ENCODE data around the gene SPINK14.

The SPINK14 gene

GRCh38 chr5:148209151-148209770, 40.9 kb downstream of the SPINK14 start:
- no peak for ATAC-seq
- TF ChIP-seq RARB (CRISPR knock-in tag; IDR thresholded peaks at IDR 0.05) (no peak), CSRNP3 (CRISPR knock-in tag; IDR thresholded peaks at IDR 0.05) (no peak), ZNF70 (CRISPR knock-in tag; IDR thresholded peaks at IDR 0.05) (no peak), BACH2 (CRISPR knock-in tag; IDR thresholded peaks at IDR 0.05; ENCODE audit: borderline replicate concordance) (no peak), ARNTL (CRISPR knock-in tag; IDR thresholded peaks at IDR 0.05; ENCODE audit: borderline replicate concordance, low read depth) (no peak), ZNF8 (CRISPR knock-in tag; IDR thresholded peaks at IDR 0.05) (no peak), PPARA (CRISPR knock-in tag; IDR thresholded peaks at IDR 0.05; ENCODE audit: borderline replicate concordance) (no peak), ZFP3 (CRISPR knock-in tag; IDR thresholded peaks at IDR 0.05) (no peak), ESRRG (CRISPR knock-in tag; IDR thresholded peaks at IDR 0.05) (no peak), OSR1 (CRISPR knock-in tag; IDR thresholded peaks at IDR 0.05) (no peak), SNAI2 (CRISPR knock-in tag; IDR thresholded peaks at IDR 0.05) (no peak), ZNF565 (CRISPR knock-in tag; conservative IDR thresholded peaks at IDR 0.05; ENCODE audit: low read depth) (no peak), TCF4 (CRISPR knock-in tag; IDR thresholded peaks at IDR 0.05; ENCODE audit: borderline replicate concordance) (no peak), ZFP30 (CRISPR knock-in tag; IDR thresholded peaks at IDR 0.05) (no peak), ZC3H10 (CRISPR knock-in tag; IDR thresholded peaks at IDR 0.05) (no peak), ISL1 (CRISPR knock-in tag; IDR thresholded peaks at IDR 0.05) (no peak)
- TF ChIP-seq, protein P1, sequence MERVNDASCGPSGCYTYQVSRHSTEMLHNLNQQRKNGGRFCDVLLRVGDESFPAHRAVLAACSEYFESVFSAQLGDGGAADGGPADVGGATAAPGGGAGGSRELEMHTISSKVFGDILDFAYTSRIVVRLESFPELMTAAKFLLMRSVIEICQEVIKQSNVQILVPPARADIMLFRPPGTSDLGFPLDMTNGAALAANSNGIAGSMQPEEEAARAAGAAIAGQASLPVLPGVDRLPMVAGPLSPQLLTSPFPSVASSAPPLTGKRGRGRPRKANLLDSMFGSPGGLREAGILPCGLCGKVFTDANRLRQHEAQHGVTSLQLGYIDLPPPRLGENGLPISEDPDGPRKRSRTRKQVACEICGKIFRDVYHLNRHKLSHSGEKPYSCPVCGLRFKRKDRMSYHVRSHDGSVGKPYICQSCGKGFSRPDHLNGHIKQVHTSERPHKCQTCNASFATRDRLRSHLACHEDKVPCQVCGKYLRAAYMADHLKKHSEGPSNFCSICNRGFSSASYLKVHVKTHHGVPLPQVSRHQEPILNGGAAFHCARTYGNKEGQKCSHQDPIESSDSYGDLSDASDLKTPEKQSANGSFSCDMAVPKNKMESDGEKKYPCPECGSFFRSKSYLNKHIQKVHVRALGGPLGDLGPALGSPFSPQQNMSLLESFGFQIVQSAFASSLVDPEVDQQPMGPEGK (CRISPR knock-in tag; IDR thresholded peaks at IDR 0.05; ENCODE audit: borderline replicate concordance) = no peak
- TF ChIP-seq, protein P2, sequence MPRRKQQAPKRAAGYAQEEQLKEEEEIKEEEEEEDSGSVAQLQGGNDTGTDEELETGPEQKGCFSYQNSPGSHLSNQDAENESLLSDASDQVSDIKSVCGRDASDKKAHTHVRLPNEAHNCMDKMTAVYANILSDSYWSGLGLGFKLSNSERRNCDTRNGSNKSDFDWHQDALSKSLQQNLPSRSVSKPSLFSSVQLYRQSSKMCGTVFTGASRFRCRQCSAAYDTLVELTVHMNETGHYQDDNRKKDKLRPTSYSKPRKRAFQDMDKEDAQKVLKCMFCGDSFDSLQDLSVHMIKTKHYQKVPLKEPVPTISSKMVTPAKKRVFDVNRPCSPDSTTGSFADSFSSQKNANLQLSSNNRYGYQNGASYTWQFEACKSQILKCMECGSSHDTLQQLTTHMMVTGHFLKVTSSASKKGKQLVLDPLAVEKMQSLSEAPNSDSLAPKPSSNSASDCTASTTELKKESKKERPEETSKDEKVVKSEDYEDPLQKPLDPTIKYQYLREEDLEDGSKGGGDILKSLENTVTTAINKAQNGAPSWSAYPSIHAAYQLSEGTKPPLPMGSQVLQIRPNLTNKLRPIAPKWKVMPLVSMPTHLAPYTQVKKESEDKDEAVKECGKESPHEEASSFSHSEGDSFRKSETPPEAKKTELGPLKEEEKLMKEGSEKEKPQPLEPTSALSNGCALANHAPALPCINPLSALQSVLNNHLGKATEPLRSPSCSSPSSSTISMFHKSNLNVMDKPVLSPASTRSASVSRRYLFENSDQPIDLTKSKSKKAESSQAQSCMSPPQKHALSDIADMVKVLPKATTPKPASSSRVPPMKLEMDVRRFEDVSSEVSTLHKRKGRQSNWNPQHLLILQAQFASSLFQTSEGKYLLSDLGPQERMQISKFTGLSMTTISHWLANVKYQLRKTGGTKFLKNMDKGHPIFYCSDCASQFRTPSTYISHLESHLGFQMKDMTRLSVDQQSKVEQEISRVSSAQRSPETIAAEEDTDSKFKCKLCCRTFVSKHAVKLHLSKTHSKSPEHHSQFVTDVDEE (CRISPR knock-in tag; IDR thresholded peaks at IDR 0.05) = no peak

DNA sequence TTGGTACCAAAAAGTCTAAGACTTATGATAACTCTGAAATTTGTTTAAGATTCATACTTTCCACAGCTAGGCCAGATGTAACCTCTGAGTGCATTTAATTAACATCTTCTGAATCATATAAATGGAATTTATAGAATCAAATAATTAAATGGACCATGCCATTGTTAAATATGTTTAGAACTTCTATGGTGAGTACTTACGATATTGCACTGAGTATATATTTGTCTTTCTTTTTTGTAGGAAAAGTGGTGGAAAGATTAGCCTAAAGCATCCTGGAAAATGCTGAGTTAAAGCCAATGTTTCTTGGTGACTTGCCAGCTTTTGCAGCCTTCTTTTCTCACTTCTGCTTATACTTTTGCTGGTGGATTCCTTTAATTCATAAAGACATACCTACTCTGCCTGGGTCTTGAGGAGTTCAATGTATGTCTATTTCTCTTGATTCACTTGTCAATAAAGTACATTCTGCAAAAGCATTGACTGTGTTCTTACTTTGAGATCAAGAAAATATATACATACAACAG, 46.4 kb downstream of the SPINK14 start:
- no peak for ATAC-seq

DNA sequence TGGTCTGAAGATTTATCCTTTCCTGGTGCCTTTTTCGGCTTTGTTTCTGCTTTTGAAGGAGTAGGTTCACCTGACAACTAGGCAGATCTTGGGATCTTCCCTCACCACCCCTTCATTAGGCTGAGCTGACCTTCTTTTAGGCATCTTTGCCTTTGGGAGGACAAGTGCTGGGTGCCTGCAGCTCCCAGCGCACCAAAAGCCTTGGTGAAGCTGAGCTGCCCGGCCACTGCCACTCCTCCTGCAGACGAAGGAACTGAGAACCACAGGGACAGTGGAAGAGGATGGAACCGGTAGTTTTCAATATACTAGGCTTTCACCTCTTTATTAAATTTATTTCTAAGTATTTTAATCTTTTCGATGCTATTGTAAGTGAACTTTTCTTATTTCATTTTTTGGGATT, 53.2 kb downstream of the SPINK14 start:
- ATAC-seq = no peak
- TF ChIP-seq ZFP30 (CRISPR knock-in tag; IDR thresholded peaks at IDR 0.05) (no peak), OSR1 (CRISPR knock-in tag; IDR thresholded peaks at IDR 0.05) (no peak), RARB (CRISPR knock-in tag; IDR thresholded peaks at IDR 0.05) (no peak), ZNF8 (CRISPR knock-in tag; IDR thresholded peaks at IDR 0.05) (no peak), TCF4 (CRISPR knock-in tag; IDR thresholded peaks at IDR 0.05; ENCODE audit: borderline replicate concordance) (no peak), ESRRG (CRISPR knock-in tag; IDR thresholded peaks at IDR 0.05) (no peak), CSRNP3 (CRISPR knock-in tag; IDR thresholded peaks at IDR 0.05) (no peak), CSDC2 (CRISPR knock-in tag; IDR thresholded peaks at IDR 0.05) (no peak), ARNTL (CRISPR knock-in tag; IDR thresholded peaks at IDR 0.05; ENCODE audit: borderline replicate concordance, low read depth) (no peak), BACH2 (CRISPR knock-in tag; IDR thresholded peaks at IDR 0.05; ENCODE audit: borderline replicate concordance) (no peak)
- TF ChIP-seq, protein P2 (CRISPR knock-in tag; IDR thresholded peaks at IDR 0.05) = no peak
- TF ChIP-seq, protein P3, sequence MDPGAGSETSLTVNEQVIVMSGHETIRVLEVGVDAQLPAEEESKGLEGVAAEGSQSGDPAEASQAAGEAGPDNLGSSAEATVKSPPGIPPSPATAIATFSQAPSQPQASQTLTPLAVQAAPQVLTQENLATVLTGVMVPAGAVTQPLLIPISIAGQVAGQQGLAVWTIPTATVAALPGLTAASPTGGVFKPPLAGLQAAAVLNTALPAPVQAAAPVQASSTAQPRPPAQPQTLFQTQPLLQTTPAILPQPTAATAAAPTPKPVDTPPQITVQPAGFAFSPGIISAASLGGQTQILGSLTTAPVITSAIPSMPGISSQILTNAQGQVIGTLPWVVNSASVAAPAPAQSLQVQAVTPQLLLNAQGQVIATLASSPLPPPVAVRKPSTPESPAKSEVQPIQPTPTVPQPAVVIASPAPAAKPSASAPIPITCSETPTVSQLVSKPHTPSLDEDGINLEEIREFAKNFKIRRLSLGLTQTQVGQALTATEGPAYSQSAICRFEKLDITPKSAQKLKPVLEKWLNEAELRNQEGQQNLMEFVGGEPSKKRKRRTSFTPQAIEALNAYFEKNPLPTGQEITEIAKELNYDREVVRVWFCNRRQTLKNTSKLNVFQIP (CRISPR knock-in tag; IDR thresholded peaks at IDR 0.05; ENCODE audit: borderline replicate concordance, low read depth) = no peak

More for the DNA sequence above, 46.4 kb downstream of the SPINK14 start:
- no peak for TF ChIP-seq ZNF565 (CRISPR knock-in tag; conservative IDR thresholded peaks at IDR 0.05; ENCODE audit: low read depth)
- TF ChIP-seq, protein P1 (CRISPR knock-in tag; IDR thresholded peaks at IDR 0.05; ENCODE audit: borderline replicate concordance) = no peak

All from SK-N-SH treated with all-trans-retinoic acid at 6 μM for 48 hours (cell line).